ENCODE results near the gene HOXC9. TPM values are rescaled to one million over a fixed set of nuclear protein-coding genes. Genes with fewer than 3 reads are reported as not detected.

The HOXC9 gene
- polyA plus RNA-seq, 1 donor = 25.2 TPM

GRCh38 chr12:53999559-54000115, 324 bp upstream of the HOXC9 start:
- DNase-seq = no peak

- DNase-seq = no peak
Measured at GRCh38 chr12:54001283-54002187, 1.6 kb downstream of the HOXC9 start.

- no peak for DNase-seq
Measured at GRCh38 chr12:54002278-54002914, 2.4 kb downstream of the HOXC9 start.

GRCh38 chr12:54002915-54003389, 3.0 kb downstream of the HOXC9 start:
- no peak for DNase-seq

- no peak for DNase-seq
Measured at GRCh38 chr12:54003625-54004024, 3.7 kb downstream of the HOXC9 start.

- no peak for DNase-seq
Measured at GRCh38 chr12:54004063-54004840, 4.3 kb downstream of the HOXC9 start.

GRCh38 chr12:54004841-54005530, 5.0 kb downstream of the HOXC9 start:
- DNase-seq = no peak

GRCh38 chr12:54005531-54005852, 5.5 kb downstream of the HOXC9 start:
- DNase-seq = no peak

GRCh38 chr12:54005853-54006558, 6.0 kb downstream of the HOXC9 start:
- DNase-seq = peak; percentile 96

GRCh38 chr12:54006559-54007220, 6.7 kb downstream of the HOXC9 start:
- no peak for DNase-seq

- no peak for DNase-seq
Measured at GRCh38 chr12:54007538-54008259, 7.7 kb downstream of the HOXC9 start.

- DNase-seq = no peak
Measured at GRCh38 chr12:54008260-54008552, 8.2 kb downstream of the HOXC9 start.

GRCh38 chr12:54009171-54010052, 9.5 kb downstream of the HOXC9 start:
- no peak for DNase-seq

GRCh38 chr12:54010053-54010971, 10.4 kb downstream of the HOXC9 start:
- DNase-seq = no peak

- no peak for DNase-seq
Measured at GRCh38 chr12:54010972-54011664, 11.2 kb downstream of the HOXC9 start.

GRCh38 chr12:54011665-54012532, 11.9 kb downstream of the HOXC9 start:
- no peak for DNase-seq

All from left kidney (tissue), 2 donors.